ENCODE results near the gene ACP3. TPM values are rescaled to one million over a fixed set of nuclear protein-coding genes. Genes with fewer than 3 reads are reported as not detected.

Gene ACP3
- total RNA-seq, 2 donors from 2014 or later = 1,778 to 14,359 TPM

DNA sequence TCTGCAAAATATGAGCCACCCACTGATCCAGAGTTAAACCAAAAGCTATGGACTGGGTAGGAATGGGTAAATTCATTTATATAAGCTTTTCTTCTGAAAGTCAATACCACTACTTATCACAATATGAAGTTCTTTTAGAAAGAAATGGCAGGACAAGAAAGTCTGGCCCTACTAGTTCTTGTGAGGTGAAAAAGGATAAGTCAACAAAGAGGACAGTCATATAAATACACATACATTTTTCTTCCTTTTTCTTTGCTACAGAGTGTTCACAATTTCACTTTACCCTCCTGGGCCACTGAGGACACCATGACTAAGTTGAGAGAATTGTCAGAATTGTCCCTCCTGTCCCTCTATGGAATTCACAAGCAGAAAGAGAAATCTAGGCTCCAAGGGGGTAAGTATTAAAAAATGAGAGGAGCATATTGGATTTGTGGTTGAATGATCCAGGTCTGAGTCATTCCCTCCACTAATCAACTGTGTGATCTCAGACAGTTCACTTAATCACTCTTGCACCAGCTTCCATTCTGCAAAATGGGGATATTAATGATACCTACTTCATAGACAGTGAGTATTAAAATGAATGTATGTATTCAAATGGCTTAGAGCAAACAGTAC lies 27.6 kb downstream of the ACP3 start:
- no peak for TF ChIP-seq POLR2A (IDR thresholded peaks at IDR 0.05)
- TF ChIP-seq, protein P1, sequence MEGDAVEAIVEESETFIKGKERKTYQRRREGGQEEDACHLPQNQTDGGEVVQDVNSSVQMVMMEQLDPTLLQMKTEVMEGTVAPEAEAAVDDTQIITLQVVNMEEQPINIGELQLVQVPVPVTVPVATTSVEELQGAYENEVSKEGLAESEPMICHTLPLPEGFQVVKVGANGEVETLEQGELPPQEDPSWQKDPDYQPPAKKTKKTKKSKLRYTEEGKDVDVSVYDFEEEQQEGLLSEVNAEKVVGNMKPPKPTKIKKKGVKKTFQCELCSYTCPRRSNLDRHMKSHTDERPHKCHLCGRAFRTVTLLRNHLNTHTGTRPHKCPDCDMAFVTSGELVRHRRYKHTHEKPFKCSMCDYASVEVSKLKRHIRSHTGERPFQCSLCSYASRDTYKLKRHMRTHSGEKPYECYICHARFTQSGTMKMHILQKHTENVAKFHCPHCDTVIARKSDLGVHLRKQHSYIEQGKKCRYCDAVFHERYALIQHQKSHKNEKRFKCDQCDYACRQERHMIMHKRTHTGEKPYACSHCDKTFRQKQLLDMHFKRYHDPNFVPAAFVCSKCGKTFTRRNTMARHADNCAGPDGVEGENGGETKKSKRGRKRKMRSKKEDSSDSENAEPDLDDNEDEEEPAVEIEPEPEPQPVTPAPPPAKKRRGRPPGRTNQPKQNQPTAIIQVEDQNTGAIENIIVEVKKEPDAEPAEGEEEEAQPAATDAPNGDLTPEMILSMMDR (IDR thresholded peaks at IDR 0.05) = no peak
- TF ChIP-seq POLR2AphosphoS5 (IDR thresholded peaks at IDR 0.05) = no peak
- Histone ChIP-seq H3K4me3 (no peak overlapping the region), H3K9me3 (no peaks in the 10 kb centered on the region), H3K27me3 (replicated peaks; ENCODE audit: insufficient read depth) (no peaks in the 10 kb centered on the region), H3K27ac (peak overlapping the region; percentile 56 to 74), H3K36me3 (peaks cover 0 to 5% of the 10 kb centered on the region in 2 donors), H3K4me1 (replicated peaks) (no peaks in the 10 kb centered on the region)
- DNase-seq (ENCODE audit: low spot score) = no peak
- intact Hi-C loops (cut with DNase I) = loop anchor here (10.0 kb wide), 1 partner anchor 310 kb away; the partner anchor contains the start of gene CPNE4

DNA sequence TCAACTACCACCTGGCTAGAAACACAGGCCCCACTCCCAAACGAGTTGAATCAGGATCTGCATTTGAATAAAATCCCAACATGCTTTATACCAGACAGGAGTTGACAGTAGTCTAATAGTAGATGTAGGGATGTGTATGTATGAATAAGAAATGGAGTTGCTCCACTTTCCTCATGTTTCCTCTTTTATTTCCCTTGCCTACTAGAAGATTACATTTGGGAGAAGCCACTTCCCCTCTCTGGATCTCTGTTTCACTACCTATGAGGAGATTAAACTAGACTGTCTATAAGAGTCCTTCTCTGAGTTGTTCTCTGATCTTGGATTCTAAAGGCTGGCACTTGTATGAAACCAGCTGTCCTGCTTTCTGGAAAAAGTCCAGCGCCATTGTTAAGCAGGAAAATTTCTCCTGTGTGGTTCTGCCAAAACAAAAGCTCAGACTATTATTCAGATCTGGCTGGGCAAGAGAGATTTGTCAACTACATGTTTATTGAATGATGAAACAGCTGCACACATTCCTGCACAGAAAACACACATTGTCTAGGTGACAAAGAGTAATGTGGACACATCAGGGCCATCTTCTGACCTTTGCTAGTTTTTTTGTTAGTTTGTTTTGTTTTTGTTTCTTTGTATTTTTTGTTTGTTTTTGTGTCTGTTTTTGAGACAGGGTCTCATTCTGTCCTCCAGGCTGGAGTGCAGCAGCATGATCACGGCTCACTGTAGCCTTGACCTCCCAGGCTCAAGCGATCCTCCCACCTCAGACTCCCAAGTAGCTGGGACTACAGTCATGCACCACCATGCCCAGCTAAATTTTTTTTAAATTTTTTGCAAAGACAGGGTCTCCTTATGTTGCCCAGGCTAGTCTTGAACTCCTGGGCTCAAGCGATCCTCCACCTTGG lies 29.9 kb downstream of the ACP3 start:
- Histone ChIP-seq H3K27ac (peak overlapping the region; percentile 39 to 74), H3K36me3 (peaks cover 0 to 12% of the 10 kb centered on the region in 2 donors), H3K4me3 (no peak overlapping the region), H3K4me1 (replicated peaks) (no peaks in the 10 kb centered on the region), H3K27me3 (replicated peaks; ENCODE audit: insufficient read depth) (no peaks in the 10 kb centered on the region), H3K9me3 (no peaks in the 10 kb centered on the region)
- intact Hi-C loops (cut with DNase I) = loop anchor here (10.0 kb wide), 1 partner anchor 312 kb away; the partner anchor contains the start of gene CPNE4
- peak; percentile 82 for DNase-seq (ENCODE audit: low spot score)
- TF ChIP-seq, protein P1 (IDR thresholded peaks at IDR 0.05) = no peak
- TF ChIP-seq POLR2AphosphoS5 (IDR thresholded peaks at IDR 0.05) = peak; percentile 70
- no peak for TF ChIP-seq POLR2A (IDR thresholded peaks at IDR 0.05)
- 58% methylated on average over 5 of the region's 5 CpGs for WGBS

DNA sequence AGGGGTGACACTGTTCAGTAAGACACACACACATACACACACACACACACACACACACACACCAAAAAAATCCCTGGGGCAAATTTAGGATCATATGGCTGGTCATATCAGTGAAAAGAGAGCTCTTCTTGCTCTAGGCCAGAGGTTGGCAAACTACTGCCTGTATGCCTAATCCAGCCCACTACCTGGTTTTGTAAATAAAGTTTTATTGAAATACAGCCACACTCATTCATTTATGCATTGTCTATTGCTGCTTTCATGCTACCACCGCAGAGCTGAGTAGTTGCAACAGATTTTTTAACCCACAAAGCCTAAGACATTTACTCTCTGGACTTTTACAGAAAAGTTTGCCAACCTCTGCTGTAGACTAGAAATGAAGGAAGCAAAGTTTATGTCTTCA lies 30.6 kb downstream of the ACP3 start:
- Histone ChIP-seq H3K27ac (peak overlapping the region; percentile 39 to 74), H3K36me3 (peaks cover 0 to 12% of the 10 kb centered on the region in 2 donors), H3K9me3 (no peaks in the 10 kb centered on the region), H3K4me1 (replicated peaks) (no peaks in the 10 kb centered on the region), H3K4me3 (no peak overlapping the region), H3K27me3 (replicated peaks; ENCODE audit: insufficient read depth) (no peaks in the 10 kb centered on the region)
- no peak for DNase-seq (ENCODE audit: low spot score)
- intact Hi-C loops (cut with DNase I) = loop anchor here (10.0 kb wide), 1 partner anchor 313 kb away; the partner anchor contains the start of gene CPNE4
- WGBS = 79% methylated on average over 1 of the region's 1 CpG
- TF ChIP-seq POLR2AphosphoS5 (IDR thresholded peaks at IDR 0.05) (no peak), POLR2A (IDR thresholded peaks at IDR 0.05) (no peak)
- TF ChIP-seq, protein P1 (IDR thresholded peaks at IDR 0.05) = no peak

DNA sequence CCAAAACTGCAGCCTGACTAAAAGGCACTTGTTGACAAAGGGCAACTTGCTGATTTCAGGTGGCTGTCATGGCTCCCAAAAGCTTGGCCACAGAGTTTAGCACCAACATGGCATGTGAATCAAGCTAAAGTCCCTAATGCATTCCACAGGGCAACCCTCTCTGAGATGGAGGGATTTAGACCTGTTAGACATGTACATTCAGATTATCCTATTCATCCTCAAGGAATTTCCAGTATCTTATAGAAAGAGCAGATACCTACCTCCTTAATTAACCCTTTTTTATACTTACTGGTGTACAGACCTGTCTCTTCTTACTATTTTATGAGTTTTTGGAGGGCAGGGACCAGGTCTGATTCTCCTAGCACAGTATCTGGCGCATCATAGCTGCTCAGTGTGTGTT lies 31.3 kb downstream of the ACP3 start:
- peaks cover 0 to 12% of the 10 kb centered on the region in 2 donors for H3K36me3 ChIP-seq
- H3K27ac ChIP-seq = peak overlapping the region; percentile 39 to 74
- H3K9me3 ChIP-seq = no peaks in the 10 kb centered on the region
- no peak for DNase-seq (ENCODE audit: low spot score)
- 92% methylated on average over 1 of the region's 1 CpG for whole genome bisulfite sequencing
- H3K27me3 ChIP-seq (replicated peaks; ENCODE audit: insufficient read depth) = no peaks in the 10 kb centered on the region
- TF ChIP-seq POLR2AphosphoS5 (IDR thresholded peaks at IDR 0.05) (no peak), POLR2A (IDR thresholded peaks at IDR 0.05) (no peak)
- TF ChIP-seq, protein P1 (IDR thresholded peaks at IDR 0.05) = no peak
- no peak overlapping the region for H3K4me3 ChIP-seq
- intact Hi-C loops (cut with DNase I) = loop anchor here (10.0 kb wide), 1 partner anchor 314 kb away; the partner anchor contains the start of gene CPNE4
- H3K4me1 ChIP-seq (replicated peaks) = no peaks in the 10 kb centered on the region
